GM19238 (cell line): ENCODE measurements around the gene TDRD10.
"Not testable (repeated sequence)": the region's sequence is repeated elsewhere in the genome, so short reads cannot be mapped to it uniquely, and the experiment has no call there.

ENCODE experiments used
- DNase-seq: peaks from one replicate; pipeline ENCODE4 v3.0.0; 2011; ENCODE audit warnings: low spot score; ENCODE audit not compliant: insufficient read length

The TDRD10 gene

GRCh38 chr1:154514066-154514553, 12.1 kb downstream of the TDRD10 start:
- no peak for DNase-seq

- DNase-seq: no peak
Observed at GRCh38 chr1:154517661-154518060, 15.6 kb downstream of the TDRD10 start.

GRCh38 chr1:154519591-154519991, 17.6 kb downstream of the TDRD10 start:
- DNase-seq: no peak

GRCh38 chr1:154520333-154520732, 18.3 kb downstream of the TDRD10 start:
- no peak for DNase-seq

GRCh38 chr1:154521695-154522094, 19.7 kb downstream of the TDRD10 start:
- DNase-seq: no peak

GRCh38 chr1:154524881-154525280, 22.9 kb downstream of the TDRD10 start:
- no peak for DNase-seq

GRCh38 chr1:154527192-154527591, 25.2 kb downstream of the TDRD10 start:
- no peak for DNase-seq

- no peak for DNase-seq
Observed at GRCh38 chr1:154529308-154529707, 27.3 kb downstream of the TDRD10 start.

GRCh38 chr1:154531950-154532349, 29.9 kb downstream of the TDRD10 start:
- DNase-seq: not testable (repeated sequence)

- no peak for DNase-seq
Observed at GRCh38 chr1:154533952-154534844, 32.2 kb downstream of the TDRD10 start.

- DNase-seq: no peak
Observed at GRCh38 chr1:154536570-154536969, 34.6 kb downstream of the TDRD10 start.

GRCh38 chr1:154539486-154540483, 37.8 kb downstream of the TDRD10 start:
- no peak for DNase-seq

- no peak for DNase-seq
Observed at GRCh38 chr1:154541231-154541630, 39.2 kb downstream of the TDRD10 start.

- DNase-seq: peak; percentile 71
Observed at GRCh38 chr1:154546264-154547063, 44.4 kb downstream of the TDRD10 start.

- no peak for DNase-seq
Observed at GRCh38 chr1:154547105-154547732, 45.2 kb downstream of the TDRD10 start.

GRCh38 chr1:154548028-154548427, 46.0 kb downstream of the TDRD10 start:
- DNase-seq: no peak

GRCh38 chr1:154549202-154549770, 47.3 kb downstream of the TDRD10 start:
- DNase-seq: no peak

GRCh38 chr1:154550070-154550469, 48.1 kb downstream of the TDRD10 start:
- DNase-seq: no peak

GRCh38 chr1:154550657-154551056, 48.6 kb downstream of the TDRD10 start:
- no peak for DNase-seq

- no peak for DNase-seq
Observed at GRCh38 chr1:154551474-154551873, 49.5 kb downstream of the TDRD10 start.
